ENCODE results near the gene LPP. TPM values are rescaled to one million over a fixed set of nuclear protein-coding genes. Genes with fewer than 3 reads are reported as not detected.

The LPP gene
- total and polyA plus RNA-seq, 4 donors, result 11.1 to 219 (median 66.5) TPM

DNA sequence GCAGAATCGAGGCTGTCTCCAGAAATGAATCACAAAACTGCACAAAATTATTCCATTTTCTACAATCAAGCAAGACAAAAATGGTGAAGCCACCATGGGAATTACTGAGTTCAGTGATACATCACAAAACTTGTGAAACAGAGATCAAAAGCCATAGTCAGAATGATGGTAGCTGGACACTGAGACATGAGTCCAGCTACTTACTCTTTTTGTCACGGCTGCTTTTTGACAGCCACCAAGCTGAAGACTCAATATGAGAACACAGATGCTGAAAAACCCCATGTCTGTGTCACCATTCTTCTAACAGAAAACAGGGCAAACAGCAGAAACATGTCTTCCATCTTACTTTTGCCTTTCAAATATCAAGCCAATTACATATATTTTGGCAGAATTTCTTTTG lies 237.6 kb downstream of the LPP start:
- Histone ChIP-seq H3K27me3 (ENCODE audit: control insufficient read depth in 3 of 3, insufficient read depth in 3 of 3, low read length in 2 of 3) (no peaks in the 10 kb centered on the region), H3K9me3 (ENCODE audit: control insufficient read depth in 4 of 4, insufficient read depth in 3 of 4, low read length in 3 of 4) (no peaks in the 10 kb centered on the region), H3K36me3 (ENCODE audit: control insufficient read depth in 4 of 4, insufficient read depth in 4 of 4, low read length in 4 of 4) (no peaks in the 10 kb centered on the region), H3K27ac (ENCODE audit: low read depth in 1 of 2, low read length in 1 of 2) (no peak overlapping the region), H3K9ac (ENCODE audit: insufficient read depth in 1 of 2, low read length in 2 of 2) (no peak overlapping the region), H3K4me1 (ENCODE audit: control insufficient read depth in 5 of 5, insufficient read depth in 5 of 5, low read length in 5 of 5) (peaks cover 0 to 20% (median 0%) of the 10 kb centered on the region in 5 donors), H3K4me3 (no peak overlapping the region)
- 80 to 97% methylated on average over 2 of the region's 2 CpGs for WGBS, 2 donors
- TF ChIP-seq, protein P1, sequence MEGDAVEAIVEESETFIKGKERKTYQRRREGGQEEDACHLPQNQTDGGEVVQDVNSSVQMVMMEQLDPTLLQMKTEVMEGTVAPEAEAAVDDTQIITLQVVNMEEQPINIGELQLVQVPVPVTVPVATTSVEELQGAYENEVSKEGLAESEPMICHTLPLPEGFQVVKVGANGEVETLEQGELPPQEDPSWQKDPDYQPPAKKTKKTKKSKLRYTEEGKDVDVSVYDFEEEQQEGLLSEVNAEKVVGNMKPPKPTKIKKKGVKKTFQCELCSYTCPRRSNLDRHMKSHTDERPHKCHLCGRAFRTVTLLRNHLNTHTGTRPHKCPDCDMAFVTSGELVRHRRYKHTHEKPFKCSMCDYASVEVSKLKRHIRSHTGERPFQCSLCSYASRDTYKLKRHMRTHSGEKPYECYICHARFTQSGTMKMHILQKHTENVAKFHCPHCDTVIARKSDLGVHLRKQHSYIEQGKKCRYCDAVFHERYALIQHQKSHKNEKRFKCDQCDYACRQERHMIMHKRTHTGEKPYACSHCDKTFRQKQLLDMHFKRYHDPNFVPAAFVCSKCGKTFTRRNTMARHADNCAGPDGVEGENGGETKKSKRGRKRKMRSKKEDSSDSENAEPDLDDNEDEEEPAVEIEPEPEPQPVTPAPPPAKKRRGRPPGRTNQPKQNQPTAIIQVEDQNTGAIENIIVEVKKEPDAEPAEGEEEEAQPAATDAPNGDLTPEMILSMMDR (IDR thresholded peaks at IDR 0.05; ENCODE audit: control extremely low read depth, extremely low read depth), result no peak
- ATAC-seq (ENCODE audit: insufficient read depth, low FRiP score) (no peak), DNase-seq (no peak)

GRCh38 chr3:188392076-188392475 lies 238.1 kb downstream of the LPP start:
- H3K9ac ChIP-seq (ENCODE audit: insufficient read depth in 1 of 2, low read length in 2 of 2), result no peak overlapping the region
- TF ChIP-seq, protein P1 (IDR thresholded peaks at IDR 0.05; ENCODE audit: control extremely low read depth, extremely low read depth), result no peak
- H3K27me3 ChIP-seq (ENCODE audit: control insufficient read depth in 3 of 3, insufficient read depth in 3 of 3, low read length in 2 of 3), result no peaks in the 10 kb centered on the region
- H3K4me3 ChIP-seq, result no peak overlapping the region
- H3K27ac ChIP-seq (ENCODE audit: low read depth in 1 of 2, low read length in 1 of 2), result no peak overlapping the region
- H3K4me1 ChIP-seq (ENCODE audit: control insufficient read depth in 5 of 5, insufficient read depth in 5 of 5, low read length in 5 of 5), result peaks cover 0 to 23% (median 4%) of the 10 kb centered on the region in 5 donors
- no peaks in the 10 kb centered on the region for H3K9me3 ChIP-seq (ENCODE audit: control insufficient read depth in 4 of 4, insufficient read depth in 3 of 4, low read length in 3 of 4)
- 96 to 98% methylated on average over 4 of the region's 4 CpGs for WGBS, 2 donors
- H3K36me3 ChIP-seq (ENCODE audit: control insufficient read depth in 4 of 4, insufficient read depth in 4 of 4, low read length in 4 of 4), result no peaks in the 10 kb centered on the region
- no peak for ATAC-seq (ENCODE audit: insufficient read depth, low FRiP score)
- DNase-seq, result no peak

- 55 to 63% methylated on average over 1 of the region's 1 CpG for WGBS, 2 donors
- H3K9me3 ChIP-seq (ENCODE audit: control insufficient read depth in 4 of 4, insufficient read depth in 3 of 4, low read length in 3 of 4), result no peaks in the 10 kb centered on the region
- H3K27ac ChIP-seq (ENCODE audit: low read depth in 1 of 2, low read length in 1 of 2), result no peak overlapping the region
- H3K36me3 ChIP-seq (ENCODE audit: control insufficient read depth in 4 of 4, insufficient read depth in 4 of 4, low read length in 4 of 4), result no peaks in the 10 kb centered on the region
- H3K4me3 ChIP-seq, result no peak overlapping the region
- no peaks in the 10 kb centered on the region for H3K27me3 ChIP-seq (ENCODE audit: control insufficient read depth in 3 of 3, insufficient read depth in 3 of 3, low read length in 2 of 3)
- peaks cover 0 to 39% (median 1%) of the 10 kb centered on the region in 5 donors for H3K4me1 ChIP-seq (ENCODE audit: control insufficient read depth in 5 of 5, insufficient read depth in 5 of 5, low read length in 5 of 5)
- H3K9ac ChIP-seq (ENCODE audit: insufficient read depth in 1 of 2, low read length in 2 of 2), result no peak overlapping the region
- ATAC-seq (ENCODE audit: insufficient read depth, low FRiP score) (no peak), DNase-seq (no peak)
- TF ChIP-seq, protein P1 (IDR thresholded peaks at IDR 0.05; ENCODE audit: control extremely low read depth, extremely low read depth), result no peak
These were observed 240.7 kb downstream of the LPP start for GRCh38 chr3:188394623-188395022.

GRCh38 chr3:188396251-188396650 lies 242.3 kb downstream of the LPP start:
- ATAC-seq (ENCODE audit: insufficient read depth, low FRiP score) (no peak), DNase-seq (no peak)
- Histone ChIP-seq H3K9me3 (ENCODE audit: control insufficient read depth in 4 of 4, insufficient read depth in 3 of 4, low read length in 3 of 4) (no peaks in the 10 kb centered on the region), H3K9ac (ENCODE audit: insufficient read depth in 1 of 2, low read length in 2 of 2) (no peak overlapping the region), H3K4me1 (ENCODE audit: control insufficient read depth in 5 of 5, insufficient read depth in 5 of 5, low read length in 5 of 5) (peaks cover 0 to 40% (median 1%) of the 10 kb centered on the region in 5 donors), H3K27ac (ENCODE audit: low read depth in 1 of 2, low read length in 1 of 2) (peak overlapping the region in 1 of 2 donors; percentile 90), H3K36me3 (ENCODE audit: control insufficient read depth in 4 of 4, insufficient read depth in 4 of 4, low read length in 4 of 4) (no peaks in the 10 kb centered on the region), H3K27me3 (ENCODE audit: control insufficient read depth in 3 of 3, insufficient read depth in 3 of 3, low read length in 2 of 3) (no peaks in the 10 kb centered on the region), H3K4me3 (no peak overlapping the region)
- TF ChIP-seq, protein P1 (IDR thresholded peaks at IDR 0.05; ENCODE audit: control extremely low read depth, extremely low read depth), result no peak
- WGBS, 2 donors, result 85 to 95% methylated on average over 2 of the region's 2 CpGs
